NCI-H526 (cell line): Measurements from ENCODE around the gene C11orf68.

Experiments
- DNase-seq, 2 experiments: peaks; one replicate each; lab custom pipeline; 2025; lab: John Stamatoyannopoulos, UW

The C11orf68 gene

DNA sequence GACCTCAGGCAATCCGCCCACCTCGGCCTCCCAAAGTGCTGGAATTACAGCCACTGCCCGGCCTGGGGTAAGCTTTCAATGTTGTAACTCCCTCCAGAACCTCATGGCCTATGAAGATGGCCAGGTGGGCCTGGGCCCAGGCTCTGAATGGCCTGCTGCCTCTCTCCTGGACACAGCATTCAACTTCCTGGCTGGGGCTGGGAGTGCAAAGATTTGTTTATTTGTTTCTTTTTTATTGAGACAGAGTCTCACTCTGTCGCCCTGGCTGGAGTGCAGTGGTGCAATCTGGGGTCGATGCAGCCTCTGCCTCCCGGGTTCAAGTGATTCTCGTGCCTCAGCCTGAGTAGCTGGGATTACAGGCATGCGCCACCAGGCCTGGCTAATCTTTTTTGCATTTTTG, 25.9 kb upstream of the C11orf68 start:
- DNase-seq = no peak

DNA sequence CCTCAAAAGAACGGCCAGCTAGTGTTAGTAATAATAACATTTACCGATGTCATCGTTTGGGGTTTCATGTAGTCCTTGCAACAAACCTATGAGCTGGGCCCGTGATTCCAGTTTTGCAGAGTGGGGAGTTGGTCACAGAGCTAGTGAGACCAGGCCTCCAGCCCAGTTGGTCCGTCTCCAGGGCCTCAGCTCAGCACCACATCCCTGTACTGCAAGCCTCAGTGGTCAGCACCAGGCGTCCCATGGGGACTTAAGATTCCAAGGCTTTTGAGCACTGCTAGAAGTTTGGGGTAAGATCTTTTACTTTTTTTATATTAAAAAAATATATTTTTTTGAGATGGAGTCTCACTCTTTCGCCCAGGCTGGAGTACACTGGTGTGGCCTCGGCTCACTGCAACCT, 25.3 kb upstream of the C11orf68 start:
- DNase-seq = no peak

DNA sequence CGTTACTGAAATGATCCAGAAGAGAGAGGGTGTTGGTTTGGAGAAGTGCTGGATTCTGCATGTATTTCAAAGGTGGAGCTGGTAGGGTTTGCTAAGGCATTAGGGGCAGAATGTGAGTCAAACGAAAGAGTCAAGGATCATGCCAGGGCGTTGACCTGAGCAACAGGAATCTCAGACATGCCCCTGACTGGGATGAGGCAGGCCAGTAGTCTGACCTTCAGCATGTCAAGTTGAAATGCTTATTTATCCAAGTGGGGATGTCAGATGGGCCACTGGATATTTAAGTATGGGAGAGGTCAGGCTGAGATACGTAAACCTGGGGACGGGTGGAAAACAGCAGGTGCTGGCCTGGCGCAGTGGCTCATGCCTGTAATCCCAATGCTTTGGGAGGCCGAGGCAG, 23.7 kb upstream of the C11orf68 start:
- no peak for DNase-seq

DNA sequence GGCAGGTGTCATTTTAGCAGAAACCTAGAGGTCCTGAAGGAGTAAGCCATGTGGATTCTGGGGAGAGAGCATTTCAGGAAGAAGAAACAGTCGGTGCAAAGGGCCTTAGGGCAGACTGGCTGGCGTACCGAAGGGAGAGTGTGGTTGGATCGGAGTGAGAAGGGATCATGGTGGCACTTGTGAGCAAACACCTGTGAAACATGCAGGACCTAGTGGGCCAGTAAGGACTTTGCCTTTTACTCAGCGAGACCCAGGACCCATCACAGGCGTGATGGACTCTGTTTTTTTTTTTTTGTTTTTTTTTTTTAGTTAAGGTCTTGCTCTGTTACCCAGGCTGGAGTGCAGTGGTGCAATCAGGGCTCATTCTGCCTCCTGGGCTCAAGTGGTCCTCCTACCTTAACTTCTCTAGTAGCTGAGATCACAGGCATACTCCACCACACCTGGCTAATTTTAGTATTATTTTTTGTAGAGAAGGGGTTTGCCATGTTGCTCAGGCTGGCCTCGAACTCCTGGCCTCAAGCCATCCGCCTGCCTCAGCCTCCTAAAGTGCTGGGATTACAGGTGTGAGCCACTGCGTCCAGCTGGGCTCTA, 23.0 kb upstream of the C11orf68 start:
- DNase-seq = no peak

DNA sequence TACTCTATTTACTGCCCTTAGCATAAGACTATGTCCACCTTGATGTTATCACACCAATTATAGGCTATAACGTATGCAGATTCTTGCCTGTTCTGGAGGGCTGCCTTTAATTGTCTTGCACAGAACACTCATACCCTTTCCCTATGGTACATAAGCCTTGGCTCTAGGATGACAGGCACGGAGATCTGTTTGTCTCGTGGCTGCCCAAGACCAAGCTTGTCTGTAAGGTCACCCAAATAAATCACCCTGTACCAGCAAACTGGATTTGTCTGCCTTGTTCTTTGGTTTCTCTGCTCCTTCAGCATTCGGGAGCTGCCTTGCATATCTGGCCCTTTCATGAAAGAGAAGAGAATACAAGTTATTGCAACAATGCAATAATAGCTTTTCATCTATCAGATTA, 18.9 kb upstream of the C11orf68 start:
- no peak for DNase-seq

DNA sequence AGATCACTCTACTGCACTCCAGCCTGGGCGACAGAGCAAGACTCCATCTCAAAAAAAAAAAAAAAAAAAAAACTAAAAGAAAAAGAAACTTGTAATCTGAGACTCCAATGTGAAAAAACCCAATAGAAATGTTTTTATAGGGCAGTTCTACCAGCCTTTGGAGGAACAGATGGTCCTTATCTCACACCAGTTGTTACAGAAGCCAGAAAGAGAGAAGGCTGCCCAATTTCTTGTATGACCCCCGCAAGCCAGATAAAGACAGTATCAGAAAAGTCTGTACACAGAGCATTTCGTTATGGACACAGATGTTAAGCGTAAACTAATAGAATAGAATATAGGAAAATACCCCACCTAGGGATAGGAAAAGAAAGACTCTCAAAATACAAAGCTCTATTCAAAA, 15.2 kb upstream of the C11orf68 start:
- DNase-seq = no peak

DNA sequence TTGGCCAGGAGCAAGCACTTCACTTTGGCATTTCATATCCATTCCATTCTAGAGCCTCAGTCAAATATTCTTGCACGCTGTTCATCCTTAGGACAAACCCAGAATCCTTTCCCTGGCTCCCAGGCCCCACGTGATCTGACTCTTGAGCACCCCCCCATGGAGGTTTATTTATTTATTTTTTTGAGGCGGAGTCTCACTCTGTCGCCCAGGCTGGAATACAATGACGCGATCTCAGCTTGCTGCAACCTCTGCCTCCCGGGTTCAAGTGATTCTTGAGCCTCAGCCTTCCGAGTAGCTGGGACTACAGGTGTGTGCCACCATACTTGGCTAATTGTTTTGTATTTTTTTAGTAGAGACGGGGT, 13.7 kb upstream of the C11orf68 start:
- peak in 1 of 2 experiments; percentile 34 for DNase-seq

DNA sequence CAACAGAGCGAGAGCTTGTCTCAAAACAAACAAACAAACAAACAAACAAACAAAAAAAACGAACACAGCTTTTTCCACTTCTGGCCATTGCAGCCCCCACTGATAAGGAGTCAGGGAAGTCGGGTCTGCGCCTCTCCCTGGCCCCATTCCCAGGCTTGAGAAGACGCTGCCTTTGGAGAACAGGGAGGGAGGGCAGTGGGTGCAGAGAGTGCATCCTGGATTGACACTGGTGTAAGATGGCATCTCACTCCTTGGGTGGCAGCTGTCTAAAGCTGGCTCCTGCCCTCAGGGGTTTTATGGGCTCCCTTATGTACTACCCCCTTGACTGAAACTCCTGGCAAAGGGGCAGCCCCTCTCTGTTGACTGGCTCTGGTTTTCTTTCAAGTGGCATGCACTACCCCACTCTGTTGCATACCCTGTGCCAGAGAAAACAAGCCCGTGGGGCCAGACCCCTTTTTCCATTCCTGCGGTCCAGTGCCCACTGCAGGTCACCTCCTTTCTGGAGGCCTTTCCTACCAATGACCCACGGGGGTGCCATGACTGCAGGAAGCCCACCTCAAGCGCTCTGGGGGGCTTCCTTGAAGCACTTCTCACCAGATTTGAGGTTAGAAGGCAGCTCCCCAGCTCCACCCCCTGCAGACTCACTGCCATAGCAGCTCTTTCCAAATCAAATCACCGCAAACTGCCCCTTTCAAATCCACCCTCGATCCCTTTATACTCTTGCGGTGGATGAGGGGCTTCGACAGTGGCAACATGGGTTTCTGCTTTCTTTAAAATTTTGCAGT, 13.1 kb upstream of the C11orf68 start:
- DNase-seq = no peak

DNA sequence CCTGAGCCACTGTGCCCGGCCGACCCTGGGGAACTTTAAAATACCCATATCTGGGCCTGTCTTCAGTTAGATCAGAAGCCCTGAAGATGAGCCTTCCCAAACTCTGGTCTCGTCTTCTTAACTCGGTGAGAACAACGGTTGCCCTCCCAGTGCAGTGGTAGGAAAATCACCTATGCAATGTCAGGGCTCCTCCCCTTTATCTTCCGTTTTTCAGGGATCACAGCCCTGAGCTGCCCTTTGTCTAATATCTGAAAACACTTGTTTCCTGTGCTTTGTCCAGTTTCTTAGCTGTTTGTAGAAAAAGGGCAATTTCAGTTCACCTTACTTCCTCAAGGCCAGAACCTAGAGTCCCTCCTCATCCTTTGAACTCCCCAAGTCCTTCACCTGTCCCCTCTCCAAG, 9.8 kb upstream of the C11orf68 start:
- DNase-seq = no peak

DNA sequence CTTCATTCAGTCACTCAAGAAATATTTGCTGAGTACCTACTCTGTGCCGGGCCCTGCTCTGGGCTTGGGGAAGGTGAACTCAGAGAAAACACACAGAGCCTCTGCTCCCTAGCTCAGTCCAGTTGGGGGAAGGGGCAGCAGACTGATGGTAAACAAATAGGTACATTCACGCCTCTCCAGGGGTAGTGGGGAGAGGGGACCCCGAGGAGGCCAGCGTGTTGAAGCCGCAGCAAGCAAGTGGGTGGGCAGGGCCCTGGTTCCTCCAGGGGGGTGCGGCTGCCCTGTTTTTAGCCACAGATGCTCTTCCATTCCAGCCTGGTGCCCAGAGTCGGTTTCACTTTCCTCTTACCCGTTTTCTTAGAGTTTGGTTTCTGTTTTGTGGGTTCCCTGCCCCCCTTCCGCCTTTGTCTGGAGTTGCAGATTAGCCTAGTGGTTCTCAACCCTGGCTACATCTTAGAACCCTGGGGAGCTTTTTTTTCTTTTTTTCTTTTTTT, 9.1 kb upstream of the C11orf68 start:
- DNase-seq = no peak

DNA sequence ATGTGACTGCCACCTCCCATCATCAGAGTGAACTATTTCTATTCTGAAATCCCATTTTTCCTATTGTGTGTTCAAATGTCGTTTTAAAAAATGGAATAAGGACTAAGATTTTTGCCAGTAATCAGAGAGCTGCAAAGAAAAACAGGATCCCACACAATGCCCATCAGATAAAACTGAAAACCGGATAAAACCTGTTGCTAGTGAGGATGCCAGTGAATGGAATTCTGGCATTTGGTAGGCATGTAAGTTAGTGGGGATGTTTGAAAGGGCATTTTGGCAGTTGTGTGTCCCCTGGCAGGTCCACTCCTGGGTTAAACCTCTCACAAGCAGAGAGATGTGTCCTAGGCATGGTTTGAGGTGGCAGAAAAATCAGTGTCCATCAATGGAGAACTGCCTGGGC, 6.5 kb upstream of the C11orf68 start:
- no peak for DNase-seq

DNA sequence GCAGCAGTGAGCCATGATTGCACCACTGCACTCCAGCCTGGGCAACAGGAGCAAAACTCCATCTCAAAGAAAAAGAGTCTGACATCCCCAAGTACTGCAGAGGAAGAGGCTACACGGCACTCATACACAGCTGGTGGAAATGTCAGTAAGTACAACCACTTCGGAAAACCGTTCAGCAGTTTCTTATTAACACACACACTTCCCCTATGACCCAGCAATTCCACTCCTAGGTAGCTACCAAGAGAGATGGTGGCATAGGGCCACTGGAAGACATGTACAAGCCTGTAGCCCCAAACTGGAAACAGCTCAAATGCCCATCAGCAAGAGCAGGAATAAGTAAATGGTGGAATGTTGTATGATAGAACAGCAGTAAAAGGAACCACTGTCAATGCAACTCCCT, 3.7 kb upstream of the C11orf68 start:
- no peak for DNase-seq

DNA sequence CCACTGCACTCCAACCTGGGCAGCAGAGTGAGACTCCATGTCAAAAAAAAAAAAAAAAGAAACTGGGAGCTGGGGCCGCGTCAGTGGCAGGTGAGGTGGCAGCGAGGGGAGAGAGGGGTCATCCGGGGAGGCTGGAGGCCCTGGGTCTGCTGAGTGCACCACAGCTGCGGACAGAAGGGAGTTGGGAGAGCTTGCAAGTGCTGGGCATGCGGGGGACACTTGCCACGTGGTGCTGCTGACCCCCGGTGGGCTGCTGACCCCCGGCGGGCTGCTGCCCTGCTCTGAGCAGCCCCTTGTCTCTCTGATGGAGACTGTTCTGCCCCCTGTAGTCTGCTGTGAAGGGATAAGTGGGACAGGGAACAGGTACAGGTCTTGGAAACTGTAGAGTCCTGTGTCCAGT, 3.0 kb upstream of the C11orf68 start:
- DNase-seq = no peak

DNA sequence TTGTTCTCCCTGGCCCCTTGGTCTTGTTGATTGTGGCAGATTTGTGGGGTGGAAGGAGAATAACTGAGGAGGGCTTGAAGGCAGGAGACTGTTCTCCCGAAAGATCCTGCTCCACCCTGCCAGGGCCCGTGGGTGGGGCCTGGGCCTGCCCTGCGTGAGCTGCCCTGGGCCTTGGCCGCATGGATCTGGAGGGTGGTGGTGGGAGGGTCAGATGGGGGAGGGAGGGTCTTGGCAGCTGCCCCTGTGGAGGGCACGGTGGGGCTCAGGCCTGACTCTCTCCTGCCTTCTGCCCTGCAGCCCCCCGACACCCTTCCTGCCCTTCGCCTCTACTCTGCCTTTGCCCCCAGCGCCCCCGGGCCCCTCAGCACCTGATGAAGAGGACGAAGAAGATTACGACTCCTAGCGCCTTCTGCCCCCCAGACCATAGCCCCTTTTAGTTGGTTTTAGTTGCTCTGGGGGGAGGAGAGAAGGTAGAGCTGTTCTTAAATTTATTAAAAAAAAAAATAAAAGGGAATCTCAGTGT, 2.2 kb upstream of the C11orf68 start:
- no peak for DNase-seq

DNA sequence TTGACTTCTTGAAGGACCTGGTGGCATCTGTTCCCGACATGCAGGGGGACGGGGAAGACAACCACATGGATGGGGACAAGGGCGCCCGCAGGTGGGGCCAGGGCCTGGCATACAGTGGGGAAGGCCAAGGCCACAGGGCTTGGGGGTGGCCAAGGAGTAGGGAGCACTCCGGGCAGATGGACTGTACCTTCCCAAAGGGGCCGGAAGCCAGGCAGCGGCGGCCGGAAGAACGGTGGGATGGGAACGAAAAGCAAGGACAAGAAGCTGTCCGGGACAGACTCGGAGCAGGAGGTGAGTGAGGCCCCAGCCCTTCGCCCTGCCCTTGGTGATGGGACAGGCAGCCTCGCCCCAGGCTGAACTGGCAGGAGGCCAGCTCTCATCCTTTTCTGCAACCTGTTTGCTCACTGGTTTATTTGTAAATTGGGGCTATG, 1.5 kb upstream of the C11orf68 start:
- no peak for DNase-seq

DNA sequence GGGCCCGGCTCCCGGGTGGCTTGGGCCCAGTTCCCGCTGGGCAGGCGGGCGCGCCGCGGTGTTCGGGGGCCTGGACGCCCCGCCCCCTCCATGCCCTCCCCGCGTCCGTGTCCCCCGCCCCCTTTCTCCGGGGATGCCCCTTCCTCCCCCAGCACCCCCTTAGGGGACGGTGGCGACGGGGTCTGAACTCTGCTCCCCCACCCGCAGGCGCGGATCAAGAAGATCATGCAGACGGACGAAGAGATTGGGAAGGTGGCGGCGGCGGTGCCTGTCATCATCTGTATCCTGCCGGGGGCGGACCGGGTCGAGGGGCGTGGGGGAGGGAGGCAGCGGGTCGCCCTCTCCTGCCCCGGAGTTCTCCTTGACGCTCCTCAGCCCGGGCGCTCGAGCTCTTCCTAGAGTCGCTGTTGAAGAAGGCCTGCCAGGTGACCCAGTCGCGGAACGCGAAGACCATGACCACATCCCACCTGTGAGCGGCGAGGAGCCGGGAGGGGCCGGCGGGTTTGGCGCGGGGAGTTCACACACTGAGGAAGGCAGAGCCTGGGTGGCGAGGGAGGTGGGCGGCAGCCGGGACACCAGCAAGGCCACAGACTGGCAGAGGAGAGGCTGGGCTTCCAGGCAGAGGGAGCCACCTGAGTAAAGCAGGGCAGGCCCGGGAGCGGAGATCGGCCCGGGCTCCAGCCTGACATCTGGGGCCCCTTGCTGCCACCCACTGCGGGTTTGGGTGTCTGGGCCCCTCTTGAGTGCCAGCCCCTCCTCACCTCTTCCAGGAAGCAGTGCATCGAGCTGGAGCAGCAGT, 910 bp upstream of the C11orf68 start:
- peak; percentile 25 to 64 for DNase-seq

DNA sequence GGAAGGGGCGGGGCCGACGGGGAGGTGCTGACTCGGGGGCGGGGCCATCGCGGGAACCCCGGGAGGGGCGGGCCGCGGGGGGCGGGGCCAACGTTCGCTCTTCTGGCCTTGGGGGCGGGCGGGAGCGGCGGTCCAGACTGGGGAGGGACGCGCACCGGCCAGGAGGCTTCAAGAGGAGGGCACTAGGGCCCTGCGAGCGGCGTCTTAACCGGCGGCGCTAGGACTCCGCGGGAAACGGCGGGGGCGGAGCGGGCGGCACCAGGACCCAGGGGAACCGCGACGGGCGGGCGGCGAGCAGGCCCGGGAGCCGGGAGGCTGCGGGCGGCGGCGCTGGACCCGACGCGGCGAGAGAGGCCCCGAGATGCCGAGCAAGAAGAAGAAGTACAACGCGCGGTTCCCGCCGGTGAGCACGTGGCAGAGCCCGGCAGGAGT, 295 bp upstream of the C11orf68 start, which contains the start of gene DRAP1:
TSS of gene DRAP1 (plus strand) at position 286 of the 432 bp plus-strand sequence. CDS start at position 362, 76 bp downstream.
- peak; percentile 94 to 100 for DNase-seq

DNA sequence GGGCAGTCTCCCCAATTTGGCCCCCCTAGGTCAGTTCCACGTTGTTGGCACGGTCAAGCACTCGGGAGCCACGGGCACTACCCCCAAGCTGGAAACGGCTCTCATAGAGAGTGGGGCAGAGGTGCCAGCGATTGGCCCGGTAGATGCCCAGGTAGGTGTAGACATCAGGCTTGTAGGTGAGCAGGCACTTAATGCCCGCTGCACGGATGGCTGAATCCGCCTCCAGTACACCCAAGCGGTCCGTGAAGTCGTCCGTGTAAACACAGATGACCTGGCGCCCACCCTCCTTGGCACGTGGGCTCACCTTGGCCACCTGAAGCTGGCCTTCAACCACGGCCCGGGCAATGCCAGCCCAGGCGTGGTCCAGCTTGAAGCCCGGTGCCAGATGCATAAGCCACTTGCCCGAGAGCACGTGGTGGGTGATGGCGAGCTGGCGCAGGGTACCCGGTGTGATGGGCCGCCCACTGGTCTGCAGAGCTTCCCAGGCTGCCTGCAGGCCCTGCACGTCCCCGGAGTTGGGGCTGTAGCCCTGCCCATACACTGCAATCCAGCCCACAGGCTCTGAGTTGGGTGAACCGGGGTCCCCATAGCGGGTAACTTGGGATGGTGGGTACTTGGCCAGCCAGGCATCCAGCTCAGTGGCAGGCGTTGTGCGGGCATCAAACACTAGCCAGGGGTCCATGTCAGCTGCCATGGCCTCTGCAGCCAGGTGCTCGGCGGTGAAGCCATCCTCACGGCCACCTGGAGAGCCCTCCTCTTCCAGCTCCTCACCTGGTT, 1.2 kb downstream of the C11orf68 start:
- DNase-seq = no peak

DNA sequence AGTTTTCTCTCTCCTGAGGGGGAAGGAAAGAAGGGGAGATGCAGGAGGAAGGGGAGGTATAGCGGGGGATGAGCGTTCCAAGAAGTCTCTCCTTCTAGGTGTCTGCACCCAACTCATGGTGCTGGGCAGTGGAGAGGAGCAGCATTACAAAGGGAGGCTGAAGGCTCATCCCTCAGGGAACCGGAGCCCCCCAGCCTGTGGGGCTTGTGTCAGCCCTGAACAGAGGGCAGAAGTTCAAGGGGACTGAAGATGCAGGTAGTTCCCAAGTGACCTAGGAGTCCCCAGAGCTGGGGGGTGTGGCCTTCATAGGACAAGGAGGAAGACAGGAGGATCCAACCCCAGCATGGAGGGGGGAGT, 1.8 kb downstream of the C11orf68 start:
- DNase-seq = no peak

DNA sequence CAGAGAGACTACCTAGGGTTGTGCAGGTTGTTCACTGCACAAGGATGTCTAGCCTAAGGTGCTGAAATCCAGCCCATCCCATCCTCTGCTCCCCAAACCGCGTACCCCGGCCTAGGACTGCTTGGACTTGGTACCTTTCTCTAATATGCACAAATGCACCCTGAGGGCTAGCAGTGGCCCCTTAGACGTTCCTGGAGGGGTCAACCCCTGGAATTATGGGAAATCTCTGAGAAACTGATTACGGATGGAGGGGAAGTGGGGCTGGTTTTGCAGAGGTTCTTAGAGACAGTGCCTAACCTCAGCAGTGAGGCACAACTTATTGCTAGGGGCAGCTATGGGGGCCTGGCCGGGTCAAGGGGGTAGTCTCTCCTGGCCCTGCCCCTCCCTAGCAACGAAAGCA, 2.5 kb downstream of the C11orf68 start:
- no peak for DNase-seq

DNA sequence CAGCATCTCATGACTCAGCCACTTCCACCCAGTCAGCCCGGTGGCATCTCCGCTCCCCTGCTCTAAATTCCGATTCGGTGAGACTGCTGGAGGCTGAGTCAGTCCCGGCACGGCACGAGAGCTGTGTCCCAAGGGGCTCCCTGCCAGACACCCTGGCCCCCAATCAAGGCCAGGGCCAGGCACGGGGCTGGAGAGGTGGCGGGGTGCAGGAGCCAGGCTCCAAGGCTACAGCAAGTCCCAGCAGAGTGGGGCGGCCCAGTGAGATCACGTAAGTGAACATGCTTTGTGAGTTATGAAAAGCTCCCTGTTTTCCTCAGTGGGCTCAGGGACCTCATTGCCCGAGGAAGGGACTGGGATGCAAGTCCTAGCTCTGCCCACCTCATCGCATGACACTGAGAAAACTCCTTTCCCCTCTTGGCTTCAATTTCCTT, 3.0 kb downstream of the C11orf68 start:
- DNase-seq = no peak
